Stimulated activated CD8-positive, alpha-beta memory T cell treated with anti-CD3 and anti-CD28 coated beads, Interleukin-15, amount 100 ng/mL, for 48 hours (primary cell): ENCODE data around the gene ASPHD2.

Source experiments
- DNase-seq, 2 donors: peaks; one replicate each; pipeline ENCODE4 v3.0.0-alpha.2; 2020; ENCODE audit warnings: low read depth in 2 of 2

The ASPHD2 gene

DNA sequence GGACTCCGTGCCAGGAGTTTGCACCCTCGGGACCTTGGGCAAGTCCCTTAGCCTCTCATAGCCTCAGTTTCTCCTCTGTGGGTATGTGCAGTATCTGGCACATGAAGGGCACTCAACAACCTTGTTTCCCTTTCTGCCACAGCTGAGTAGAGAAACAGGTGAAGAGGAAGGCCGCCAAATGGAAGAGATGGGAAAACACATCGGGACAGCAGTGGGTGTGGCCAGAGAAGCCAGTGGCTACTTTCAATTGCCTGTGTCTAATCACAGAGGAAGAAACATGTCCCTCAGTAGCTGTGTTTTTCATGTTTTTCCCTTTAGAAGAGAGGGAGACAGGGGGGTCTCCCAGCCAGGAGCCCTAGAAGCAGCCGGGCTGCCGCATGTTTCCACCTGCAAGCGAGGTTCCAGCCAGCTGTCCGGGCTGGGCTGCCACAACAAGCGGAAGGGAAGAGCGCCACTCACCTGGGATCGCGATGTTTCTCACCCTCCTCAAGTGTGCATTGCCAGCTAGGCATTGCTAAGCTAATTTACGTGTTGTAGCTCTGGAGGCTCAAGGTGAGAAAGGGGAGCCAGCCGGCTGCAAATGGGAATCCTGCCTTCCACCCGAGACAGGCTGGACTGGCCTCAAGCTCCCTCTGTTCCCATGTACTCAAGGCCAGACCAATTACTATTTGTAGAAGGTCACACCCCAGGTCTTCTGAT, 16.7 kb downstream of the ASPHD2 start:
- DNase-seq = no peak

DNA sequence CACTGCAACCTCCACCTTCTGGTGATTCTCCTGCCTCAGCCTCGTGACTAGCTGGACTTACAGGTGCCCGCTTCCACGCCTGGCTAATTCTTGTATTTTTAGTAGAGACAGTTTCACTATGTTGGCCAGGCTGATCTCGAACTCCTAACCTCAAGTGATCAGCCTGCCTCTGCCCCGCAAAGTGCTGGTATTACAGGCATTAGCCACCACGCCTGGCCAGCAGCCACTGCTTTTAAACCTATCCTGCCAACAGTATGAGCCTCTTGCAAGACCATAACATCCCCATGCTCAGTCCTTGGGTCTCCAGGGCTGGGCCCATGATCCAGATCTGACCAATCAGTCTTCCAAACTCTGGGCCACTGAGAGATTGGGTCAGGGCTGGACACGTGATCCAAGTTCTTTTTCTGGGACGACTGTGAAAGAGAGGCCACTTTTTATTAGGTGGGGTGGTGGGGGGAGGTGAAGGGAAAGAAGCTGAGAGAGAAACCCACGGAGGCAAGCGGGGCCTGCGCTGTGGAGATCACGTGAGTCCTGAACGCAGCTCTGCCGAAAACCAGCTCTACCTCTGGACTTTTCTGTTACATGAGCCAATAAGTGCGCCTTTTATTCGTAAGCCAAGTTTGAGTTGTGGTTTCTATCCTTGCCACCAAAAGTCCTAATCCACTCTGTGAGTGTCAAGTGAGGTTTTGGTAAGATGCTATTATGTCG, 17.9 kb downstream of the ASPHD2 start:
- no peak for DNase-seq

DNA sequence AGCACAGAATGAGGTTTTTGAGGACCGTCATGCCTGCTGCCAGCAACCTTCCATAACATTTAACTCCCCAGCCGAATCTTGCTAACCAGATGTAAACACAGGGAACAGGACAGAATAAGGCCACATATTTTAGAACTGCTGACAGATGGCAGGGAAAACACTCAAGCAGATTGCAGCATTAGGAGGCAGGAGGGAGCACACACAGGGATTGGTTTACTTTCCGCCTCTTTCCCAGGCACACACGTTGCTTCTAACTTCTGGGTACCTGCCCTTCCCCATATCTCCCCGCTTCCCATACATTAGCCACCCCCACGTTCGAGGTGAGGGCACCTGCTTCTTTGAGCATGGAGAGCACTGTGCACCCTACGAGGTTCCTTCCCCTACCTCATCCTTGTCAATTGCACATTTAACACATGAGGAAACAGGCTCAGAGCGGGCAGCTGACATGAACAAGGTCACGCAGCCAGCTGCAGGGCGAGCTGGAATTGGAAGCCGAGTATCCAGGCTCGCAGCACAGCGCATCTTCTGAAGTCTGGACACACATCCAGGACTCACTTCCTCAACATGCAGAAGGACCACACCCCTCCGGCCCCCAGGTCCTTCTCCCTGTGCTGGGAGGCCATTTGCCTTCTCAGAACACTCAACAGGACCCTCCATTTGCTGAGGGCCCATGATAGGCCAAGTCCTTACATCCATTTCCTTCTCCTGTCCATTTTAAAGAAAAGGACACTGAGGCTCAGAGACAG, 18.7 kb downstream of the ASPHD2 start:
- no peak for DNase-seq

DNA sequence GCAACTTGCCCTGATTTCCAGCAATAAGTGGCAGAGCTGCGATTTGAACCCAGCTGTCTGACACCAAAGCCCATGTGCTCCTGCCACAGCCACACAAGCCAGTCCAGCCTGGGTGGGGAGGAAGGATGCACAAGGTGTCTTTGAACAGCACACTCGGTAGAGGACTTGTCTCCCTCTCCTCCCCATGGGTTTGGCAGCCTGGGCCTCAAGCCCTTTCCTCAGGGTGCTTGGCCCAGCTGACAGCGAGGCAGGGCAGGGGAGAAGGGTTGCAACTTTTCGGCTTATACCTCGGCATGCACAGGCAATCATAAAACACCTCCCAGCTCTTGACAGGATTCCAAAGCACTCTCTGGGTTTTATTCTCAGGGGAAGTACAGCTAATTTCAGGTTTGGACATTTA, 19.3 kb downstream of the ASPHD2 start:
- DNase-seq = no peak

DNA sequence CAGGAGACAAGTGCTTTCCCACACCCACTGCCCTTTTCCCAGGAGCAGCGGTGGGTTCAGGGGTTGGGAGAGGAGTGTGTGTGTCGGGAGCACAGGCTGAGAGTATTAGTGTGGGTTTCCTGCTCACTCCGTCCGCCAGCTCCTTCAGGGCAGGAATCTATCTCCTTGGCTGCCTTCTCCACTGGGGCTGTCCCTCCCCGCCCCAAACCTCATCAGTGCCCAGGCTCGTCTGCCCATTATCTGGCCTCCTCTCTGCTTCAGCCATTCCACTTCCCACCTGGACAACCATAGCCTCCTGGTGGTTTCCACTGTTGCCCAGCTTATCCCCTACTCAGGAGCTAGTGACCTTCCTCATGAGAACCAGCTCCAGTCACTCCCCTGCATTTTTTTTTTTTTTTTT, 19.9 kb downstream of the ASPHD2 start:
- no peak for DNase-seq

DNA sequence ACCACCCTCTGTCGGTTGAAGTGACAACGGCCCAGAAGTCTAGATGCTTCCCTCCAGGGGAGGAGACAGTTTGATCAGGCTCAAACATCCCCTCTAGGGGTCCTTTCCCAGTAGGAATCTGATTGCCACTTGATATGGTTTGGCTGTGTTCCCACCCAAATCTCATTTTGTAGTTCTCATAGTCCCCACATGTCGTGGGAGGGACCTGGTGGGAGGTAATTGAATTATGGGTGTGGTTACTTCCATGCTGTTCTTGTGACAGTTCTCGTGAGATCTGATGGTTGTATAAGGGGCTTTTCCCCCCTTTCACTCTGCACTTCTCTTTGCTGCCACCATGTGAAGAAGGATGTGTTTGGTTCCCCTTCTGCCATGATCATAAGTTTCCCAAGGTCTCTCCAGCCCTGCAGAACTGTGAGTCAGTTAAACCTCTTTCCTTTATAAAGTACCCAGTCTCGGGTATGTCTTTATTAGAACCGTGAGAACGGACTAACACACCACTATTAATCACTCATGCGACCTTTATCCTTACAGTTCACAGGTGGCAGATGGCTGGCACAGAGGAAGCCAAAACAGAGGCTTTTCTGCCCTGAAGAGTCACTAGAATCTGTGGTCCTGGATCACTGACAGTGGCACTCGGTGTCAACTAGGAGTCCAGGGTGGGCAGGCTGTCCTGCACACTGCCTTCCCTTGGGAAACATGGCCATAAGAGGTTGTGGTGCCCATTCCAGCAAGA, 21.6 kb downstream of the ASPHD2 start:
- no peak for DNase-seq

DNA sequence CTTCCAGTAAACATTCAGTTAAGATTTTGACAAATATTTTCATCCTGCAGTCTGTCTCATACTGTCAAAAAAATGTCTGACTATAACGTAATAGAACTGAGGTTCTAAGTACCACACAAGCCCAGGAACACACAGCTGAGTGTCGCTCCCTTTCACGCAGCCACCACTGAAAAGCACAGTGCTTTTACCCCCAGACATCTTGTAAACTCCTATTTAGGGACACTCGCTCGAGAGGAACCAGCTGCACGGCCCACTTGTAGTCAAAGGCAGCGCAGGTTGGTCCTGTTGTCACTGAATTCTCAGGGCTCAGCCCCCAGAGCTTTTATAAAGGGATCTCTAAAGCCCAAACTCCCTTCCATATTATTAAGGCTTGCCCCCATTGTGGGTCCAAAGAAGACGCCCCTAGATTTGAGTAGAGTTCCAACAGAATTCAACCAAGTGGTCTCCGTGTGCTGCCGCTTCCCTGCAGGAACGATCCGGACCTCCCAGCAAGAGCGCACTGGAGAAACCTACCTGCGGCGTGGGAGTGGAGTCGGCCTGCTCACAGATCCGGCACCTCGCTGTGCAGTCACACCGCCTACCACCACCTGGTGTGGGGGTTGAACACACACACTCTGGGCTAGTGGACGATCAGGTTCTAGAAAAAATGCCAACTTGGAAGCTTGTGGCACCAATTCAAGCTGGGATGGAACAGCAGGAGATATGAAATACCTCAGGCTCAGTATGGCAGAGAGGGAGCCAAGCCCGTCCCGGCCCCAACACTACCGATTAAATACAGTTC, 23.4 kb downstream of the ASPHD2 start:
- no peak for DNase-seq

DNA sequence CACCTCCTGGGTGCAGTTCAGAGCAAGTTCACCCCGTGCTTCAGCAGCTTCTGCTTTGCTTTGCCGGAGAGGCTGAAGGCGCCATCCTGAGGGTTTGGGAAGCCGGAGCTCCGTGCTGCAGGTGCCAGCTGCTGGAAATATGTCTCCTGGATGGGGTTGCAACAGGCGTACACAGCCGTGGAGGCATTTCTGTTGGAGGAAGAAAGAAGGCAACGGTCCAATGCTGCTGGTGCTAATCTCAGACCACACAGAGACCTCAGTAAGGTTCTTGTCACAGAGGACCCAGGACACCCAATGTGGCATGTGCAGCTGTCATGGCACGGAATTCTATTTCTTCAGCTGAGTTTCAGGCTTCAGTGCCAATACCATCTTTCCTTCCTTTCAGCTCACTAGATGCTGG, 24.2 kb downstream of the ASPHD2 start:
- DNase-seq = no peak

DNA sequence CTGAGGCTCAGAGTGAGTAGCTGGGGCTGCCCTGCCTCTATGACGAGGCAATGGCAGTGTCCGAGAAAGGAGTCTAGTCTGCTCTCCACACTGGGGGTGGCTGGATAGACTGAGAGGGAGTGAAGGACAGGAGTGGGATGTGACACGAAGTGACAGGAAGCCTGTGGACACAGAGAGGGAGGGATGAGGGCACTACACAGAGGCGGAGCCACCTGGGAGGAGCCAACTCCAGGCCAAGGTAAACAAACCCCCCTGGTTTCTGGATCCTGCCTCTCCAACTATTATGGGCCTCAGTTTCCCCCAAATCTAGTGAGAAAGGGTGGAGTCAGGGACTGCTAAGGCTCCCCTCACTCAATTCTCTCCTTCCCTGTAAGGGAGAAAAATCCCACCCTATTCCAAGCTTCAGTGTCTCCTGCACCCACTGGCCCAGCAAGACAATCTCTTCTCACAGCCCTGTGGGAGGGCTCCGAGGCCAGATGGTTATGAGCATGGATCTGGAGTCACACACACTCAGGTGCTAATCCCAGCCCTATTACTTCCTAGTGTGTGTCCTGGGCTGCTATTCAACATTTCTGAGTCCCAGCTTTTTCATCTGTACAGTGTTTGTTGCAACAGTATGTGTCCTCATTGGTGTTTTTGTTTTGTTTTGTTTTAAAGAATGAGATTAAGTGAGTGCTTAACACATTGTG, 24.9 kb downstream of the ASPHD2 start:
- DNase-seq = no peak

DNA sequence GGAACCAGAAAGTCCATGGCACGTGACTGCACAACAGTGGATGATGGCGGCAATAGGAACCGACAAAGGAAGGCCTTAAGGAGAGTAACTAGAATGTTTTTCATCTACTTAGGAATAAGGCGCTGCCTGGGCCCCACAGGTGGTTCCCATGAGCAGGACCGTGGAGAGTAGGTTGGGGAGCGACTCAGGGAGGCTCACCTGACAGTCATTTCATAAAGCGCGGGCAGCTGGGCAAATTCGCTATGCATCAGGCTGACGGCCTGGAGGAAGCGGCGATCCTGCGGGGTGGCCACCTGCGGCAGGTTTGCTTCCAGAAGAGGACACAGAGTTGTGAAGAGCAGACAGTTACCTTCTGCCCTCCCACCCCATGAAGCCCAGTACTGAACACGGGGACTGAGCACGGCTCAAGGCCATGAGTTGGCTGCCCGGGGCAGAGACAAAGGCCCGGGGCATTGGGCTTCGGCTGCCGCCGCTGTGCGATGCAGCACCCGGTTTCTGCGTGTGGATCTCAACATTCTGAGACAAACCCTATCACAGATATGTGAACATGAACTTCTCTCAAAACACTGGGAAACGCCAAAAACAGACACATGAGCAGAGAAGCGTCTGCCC, 28.7 kb downstream of the ASPHD2 start:
- DNase-seq = no peak

DNA sequence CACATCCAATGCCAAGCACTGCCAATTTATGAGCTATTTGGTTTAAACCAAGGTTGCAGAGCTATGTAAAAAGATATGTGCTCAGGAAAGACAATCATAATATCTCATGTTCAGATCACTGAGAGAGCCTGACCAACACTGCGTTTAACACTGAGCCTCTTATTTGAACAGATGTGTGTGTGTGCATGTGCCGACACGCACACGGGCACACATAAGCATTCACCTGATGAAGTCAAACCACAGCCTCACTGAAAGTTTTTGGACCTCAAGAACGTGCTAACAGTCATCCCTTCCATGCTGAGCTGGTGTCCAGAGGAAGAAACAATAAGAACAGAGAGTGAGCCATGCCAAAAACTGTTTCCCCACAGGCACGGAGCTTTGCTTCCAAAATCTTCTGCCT, 31.1 kb downstream of the ASPHD2 start:
- no peak for DNase-seq

DNA sequence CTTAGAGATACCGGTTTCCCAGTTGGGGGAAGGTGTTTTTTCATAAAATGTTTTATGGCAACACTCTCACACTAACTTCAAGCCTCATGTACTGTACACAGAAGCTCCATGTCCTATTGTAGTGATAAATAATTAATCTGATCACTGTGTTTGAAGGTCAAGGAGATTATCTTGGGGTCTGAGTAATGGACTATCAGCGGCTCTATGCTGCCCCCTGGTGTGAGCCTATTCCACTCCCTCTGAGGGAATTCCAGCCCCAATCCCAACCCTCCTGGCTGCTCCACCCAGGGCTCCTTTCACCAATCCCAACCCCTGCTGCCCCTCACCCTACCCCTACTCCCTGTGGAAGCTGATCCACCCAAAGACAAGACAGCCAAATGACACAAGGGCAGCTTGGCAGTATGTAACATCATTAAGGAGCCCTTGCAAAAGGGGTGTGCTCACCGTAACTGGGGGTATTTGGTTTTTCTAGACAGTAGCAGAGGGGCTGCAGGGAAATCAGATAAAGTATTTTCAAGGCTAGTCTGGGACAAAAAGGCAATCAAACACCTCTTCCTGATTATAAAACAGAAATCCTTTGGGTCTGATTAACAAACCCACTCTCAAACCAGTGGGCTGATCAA, 32.2 kb downstream of the ASPHD2 start:
- DNase-seq = no peak

DNA sequence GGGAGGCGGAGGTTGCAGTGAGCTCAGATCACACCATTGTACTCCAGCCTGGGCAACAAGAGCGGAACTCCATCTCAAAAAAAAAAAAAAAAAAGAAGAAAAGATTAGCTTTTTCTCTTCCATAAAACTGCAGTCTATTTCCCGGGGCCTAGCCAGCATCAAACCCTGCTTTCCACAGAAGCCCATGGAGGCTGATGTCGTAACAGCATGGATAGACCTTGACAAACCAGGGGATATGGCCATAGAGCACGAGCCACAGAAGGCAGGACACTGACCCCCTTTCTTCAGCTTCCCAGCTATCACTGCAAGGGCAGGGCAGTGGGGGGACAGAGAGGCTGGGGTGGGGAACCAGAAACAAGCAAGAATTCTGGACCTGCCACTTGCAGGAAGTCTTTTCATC, 33.0 kb downstream of the ASPHD2 start:
- no peak for DNase-seq

DNA sequence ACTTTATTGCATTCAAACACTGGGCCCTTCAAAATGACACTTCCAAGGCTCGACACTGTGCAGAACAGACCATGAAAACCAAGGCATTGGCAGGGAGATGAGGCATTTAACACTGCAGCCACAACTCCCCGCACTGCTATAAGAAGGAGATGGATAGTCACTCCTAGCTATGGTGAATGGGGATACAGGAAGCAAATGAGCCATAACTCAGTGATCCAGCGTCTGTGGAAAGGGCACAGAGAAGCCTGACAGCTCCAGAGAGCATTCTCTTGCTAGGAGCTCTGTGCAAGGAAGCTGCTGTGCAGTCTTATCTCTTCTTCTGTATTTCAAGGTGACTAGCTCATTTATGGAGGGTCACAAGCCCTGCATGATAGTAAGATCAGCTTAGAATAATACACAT, 33.6 kb downstream of the ASPHD2 start:
- DNase-seq = no peak

DNA sequence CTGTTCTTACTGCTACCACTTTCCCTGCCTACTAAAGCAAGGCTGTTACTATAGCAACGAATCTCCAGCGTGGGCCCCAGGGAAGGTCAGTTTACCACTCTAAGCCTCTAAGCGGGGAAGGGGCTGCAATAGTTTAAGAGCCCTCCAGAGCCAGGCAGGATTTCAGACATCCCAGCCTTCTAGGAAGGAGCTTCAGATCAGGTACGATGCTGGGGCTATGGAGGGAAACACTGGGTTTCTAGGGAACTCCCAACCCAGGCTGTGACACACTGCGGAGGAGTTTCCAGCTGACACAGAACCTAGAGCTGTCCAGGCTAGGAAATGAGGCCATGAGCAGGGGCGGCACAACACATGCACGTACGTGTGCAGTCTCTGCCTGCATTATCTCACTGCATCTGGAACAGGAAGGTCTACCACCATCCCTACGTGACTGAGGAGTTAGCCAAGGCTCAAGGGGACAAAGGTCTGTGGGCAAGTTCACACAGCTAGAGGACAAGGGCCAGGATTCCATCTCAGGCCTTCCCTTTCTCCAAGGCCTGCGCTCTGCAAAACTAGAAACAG, 34.1 kb downstream of the ASPHD2 start:
- DNase-seq = no peak

DNA sequence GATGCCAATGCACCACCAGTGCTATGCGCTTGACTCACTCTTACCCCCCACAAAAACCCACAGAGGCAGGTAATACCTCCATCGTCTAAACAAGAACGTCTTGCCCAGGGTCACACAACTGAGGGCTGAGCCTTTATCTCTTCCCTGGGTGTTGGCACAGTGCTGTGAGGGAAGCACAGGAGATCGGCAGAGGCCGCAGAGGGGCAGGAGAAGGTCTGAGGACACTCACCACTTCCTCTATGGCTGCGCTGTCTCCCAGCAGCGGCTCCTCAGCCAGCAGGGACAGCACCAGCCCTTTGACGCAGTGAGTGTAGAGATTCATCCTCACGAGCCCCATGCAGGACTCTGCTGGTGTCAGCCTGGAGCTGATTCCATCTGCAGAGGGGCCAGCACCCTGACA, 34.6 kb downstream of the ASPHD2 start:
- no peak for DNase-seq

DNA sequence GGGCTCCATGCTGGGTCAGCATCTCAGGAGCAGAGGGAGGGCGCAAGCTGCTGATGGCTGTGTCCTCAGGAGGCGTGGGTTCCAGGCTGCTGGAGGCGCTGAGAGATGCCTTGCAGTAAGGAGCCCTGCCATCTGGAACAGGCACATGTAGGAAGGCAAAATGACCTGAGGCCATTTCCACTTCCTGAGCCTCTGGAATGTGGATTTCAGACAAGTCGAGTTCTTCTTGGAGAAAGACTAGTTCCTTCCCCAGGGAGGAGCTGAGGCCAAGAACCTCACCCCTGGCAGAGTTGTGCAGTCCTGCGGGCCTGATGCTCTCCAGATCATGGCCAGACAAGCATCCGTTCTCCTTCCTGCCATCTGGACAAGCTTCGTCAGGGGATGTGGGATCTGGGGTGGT, 35.3 kb downstream of the ASPHD2 start:
- DNase-seq = no peak

DNA sequence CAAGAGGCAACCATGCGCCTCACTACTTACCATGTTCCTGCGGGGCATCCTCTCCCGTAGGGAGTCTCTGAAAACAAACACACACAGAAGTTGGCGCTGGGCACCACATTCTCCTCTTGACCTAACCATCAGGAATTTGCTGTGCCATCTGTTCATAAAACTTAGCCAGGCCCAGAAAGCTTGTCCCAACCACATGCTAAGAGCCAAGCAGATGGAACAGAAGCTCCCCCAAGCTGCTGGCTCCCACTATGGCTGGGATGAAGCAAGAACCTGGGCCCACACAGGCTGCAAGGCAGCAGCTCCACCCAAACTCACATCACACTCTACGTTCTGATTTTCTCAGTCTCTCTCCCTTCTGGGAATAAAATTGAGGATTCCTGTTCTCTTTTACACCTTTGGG, 37.1 kb downstream of the ASPHD2 start:
- no peak for DNase-seq

DNA sequence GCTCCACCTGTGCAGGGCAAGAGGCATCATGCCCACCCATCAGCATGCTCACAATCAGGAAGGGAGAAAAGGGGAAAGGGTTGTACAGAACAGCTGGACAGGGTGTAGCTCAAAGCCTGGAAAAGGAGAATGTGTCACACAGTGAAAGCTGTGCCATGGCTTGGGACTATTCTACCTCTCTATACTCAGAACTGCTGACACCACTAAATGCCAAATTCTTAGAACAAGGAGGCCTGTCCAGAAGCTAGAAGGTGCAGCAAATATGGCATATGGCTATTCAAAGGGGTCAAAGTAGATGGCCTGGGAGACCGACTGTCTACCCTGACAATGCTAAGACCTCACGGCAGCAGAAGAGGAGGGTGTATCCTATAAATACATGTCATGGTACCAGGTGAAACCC, 41.7 kb downstream of the ASPHD2 start:
- no peak for DNase-seq

DNA sequence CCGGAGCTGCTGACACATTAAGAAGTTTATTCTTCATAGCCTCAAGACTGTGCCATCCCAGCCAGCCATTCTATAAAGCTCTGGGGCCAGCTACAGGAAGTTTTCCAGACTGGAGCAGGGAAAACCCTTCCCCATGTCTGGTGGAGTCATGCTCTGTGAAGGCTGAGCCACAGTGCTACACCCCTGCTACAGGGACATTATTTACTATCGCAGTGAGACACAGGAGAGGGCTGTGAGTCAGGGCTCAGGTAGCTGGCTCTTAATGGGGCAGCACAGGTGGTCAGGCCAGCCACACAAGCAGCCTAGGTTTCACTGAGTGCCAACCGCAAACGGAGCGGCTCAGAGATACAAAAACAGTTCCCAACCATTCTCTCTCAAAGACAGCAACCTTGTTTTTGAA, 42.5 kb downstream of the ASPHD2 start:
- DNase-seq = no peak
